HCT116 (cell line): Measurements from ENCODE around the gene ZDHHC3. TPM values are rescaled to one million over a fixed set of nuclear protein-coding genes. Genes with fewer than 3 reads are reported as not detected.

Source experiments
- ATAC-seq: fragments of 200-7000 bp; cut with Tn5 transposase; 2 replicates; pipeline ENCODE4 v1.9.1; 2020; ENCODE audit warnings: mild to moderate bottlenecking, moderate library complexity
- BruUV-seq: library from RNA; stranded (reverse); fragments of 400-500 nt; replicated peaks from 2 replicates; lab custom pipeline; 2021; lab: Mats Ljungman, UMichigan
- CTCF ChIA-PET: fragments of 300-600 bp; sonication (Branson Sonifier 250); formaldehyde crosslinking; loops from one replicate; lab custom pipeline; 2021; ENCODE audit warnings: antibody characterized with exemption; lab: Charles Lee
- POLR2A ChIA-PET: fragments of 300-600, 350-600 bp; sonication (Branson Sonifier 250); formaldehyde crosslinking; loops from one replicate; lab custom pipeline; 2021; ENCODE audit warnings: antibody characterized with exemption; lab: Charles Lee
- RAD21 ChIA-PET, 2 experiments: fragments of 300-600 bp; sonication (Branson Sonifier 250); formaldehyde crosslinking; loops; one replicate each; lab custom pipeline; 2023; ENCODE audit warnings: low total read pairs in 2 of 2; ENCODE audit not compliant: uncharacterized antibody in 2 of 2, unreplicated experiment in 2 of 2, low non-redundant PET in 1 of 2; lab: Charles Lee
- DNase-seq: peaks from one replicate; pipeline ENCODE4 v3.0.0-alpha.2; 2010; ENCODE audit warnings: low read depth, low spot score
- H2AFZ ChIP-seq: fragments of 200-600 bp; shearing (Covaris generic), sonication (generic); 2 replicates; pipeline ENCODE4 v1.6.1; 2017; ENCODE audit warnings: low read depth, mixed run types, mixed read lengths, antibody characterized with exemption, low read length; ENCODE audit not compliant: poor library complexity, severe bottlenecking
- H3K27ac ChIP-seq: 2 replicates; pipeline ENCODE4 v1.5.1; 2012; ENCODE audit warnings: low read depth, low read length
- H3K27me3 ChIP-seq: fragments of 200-600 bp; sonication (generic); 2 replicates; pipeline ENCODE4 v1.6.1; 2016; ENCODE audit warnings: mixed run types, low read length, mixed read lengths; ENCODE audit not compliant: insufficient read depth
- H3K36me3 ChIP-seq, 2 experiments: fragments of 200-500 bp in 1 of 2; fragments of 200-600 bp in 1 of 2; sonication (Bioruptor generic) in 1 of 2; sonication (generic) in 1 of 2; 2 replicates each; pipeline versions ENCODE4 v1.5.1 to v1.6.1; 2014 to 2016; ENCODE audit warnings: low read length in 2 of 2, inconsistent platforms in 1 of 2, mixed read lengths in 1 of 2, mixed run types in 1 of 2; ENCODE audit not compliant: insufficient read depth in 2 of 2, control insufficient read depth in 1 of 2
- H3K4me1 ChIP-seq, 2 experiments: fragments of 200-600 bp in 1 of 2; sonication (generic) in 1 of 2; 2 replicates each; pipeline versions ENCODE4 v1.5.1 to v1.6.1; 2012 to 2017; ENCODE audit warnings: low read length in 2 of 2, inconsistent platforms in 1 of 2, mild to moderate bottlenecking in 1 of 2, mixed read lengths in 1 of 2, mixed run types in 1 of 2, moderate library complexity in 1 of 2; ENCODE audit not compliant: insufficient read depth in 2 of 2, control insufficient read depth in 1 of 2
- H3K4me2 ChIP-seq: fragments of 200-600 bp; sonication (generic); 2 replicates; pipeline ENCODE4 v1.6.1; 2017; ENCODE audit warnings: mixed run types, low read length, mixed read lengths
- H3K4me3 ChIP-seq, 2 experiments: fragments of 200-600 bp in 1 of 2; sonication (generic) in 1 of 2; replicated peaks in 1 of 2; 2 replicates each; pipeline ENCODE4 v1.5.1; 2011 to 2016; ENCODE audit warnings: low read length in 2 of 2, control low read depth in 1 of 2, low read depth in 1 of 2, mild to moderate bottlenecking in 1 of 2, mixed read lengths in 1 of 2, mixed run types in 1 of 2
- H3K79me2 ChIP-seq: fragments of 200-600 bp; sonication (generic); 2 replicates; pipeline ENCODE4 v1.6.1; 2017; ENCODE audit warnings: mild to moderate bottlenecking, mixed run types, low read length, moderate library complexity, mixed read lengths; ENCODE audit not compliant: insufficient read depth
- H3K9ac ChIP-seq: fragments of 200-600 bp; sonication (generic); 2 replicates; pipeline ENCODE4 v1.6.1; 2016; ENCODE audit warnings: low read length, mixed read lengths
- H3K9me2 ChIP-seq: fragments of 200-600 bp; sonication (generic), shearing (Covaris generic); 2 replicates; pipeline ENCODE4 v1.6.1; 2017; ENCODE audit warnings: mixed run types, mild to moderate bottlenecking, moderate library complexity; ENCODE audit not compliant: insufficient read depth
- H3K9me3 ChIP-seq, 2 experiments: fragments of 200-500 bp in 1 of 2; fragments of 200-600 bp in 1 of 2; sonication (Bioruptor generic) in 1 of 2; sonication (generic) in 1 of 2; 2 replicates each; pipeline ENCODE4 v1.6.1; 2014 to 2017; ENCODE audit warnings: low read length in 2 of 2, mixed read lengths in 2 of 2, inconsistent platforms in 1 of 2, low read depth in 1 of 2, mild to moderate bottlenecking in 1 of 2, mixed run types in 1 of 2, moderate library complexity in 1 of 2; ENCODE audit not compliant: control insufficient read depth in 1 of 2, insufficient read depth in 1 of 2
- H4K20me1 ChIP-seq: fragments of 200-600 bp; sonication (generic), shearing (Covaris generic); 2 replicates; pipeline ENCODE4 v1.6.1; 2017; ENCODE audit warnings: mixed run types, mild to moderate bottlenecking, moderate library complexity; ENCODE audit not compliant: insufficient read depth
- ATF3 ChIP-seq: IDR thresholded peaks from 2 replicates; pipeline ENCODE4 v1.6.1; 2012
- EGR1 ChIP-seq: IDR thresholded peaks from 2 replicates; pipeline ENCODE4 v1.6.1; 2012; ENCODE audit warnings: low read depth
- FOSL1 ChIP-seq: IDR thresholded peaks from 2 replicates; pipeline ENCODE4 v1.6.1; 2012; ENCODE audit warnings: low read depth
- JUND ChIP-seq: IDR thresholded peaks from 2 replicates; pipeline ENCODE4 v1.6.1; 2012
- POLR2AphosphoS5 ChIP-seq: IDR thresholded peaks from 2 replicates; pipeline ENCODE4 v1.6.1; 2011; ENCODE audit warnings: mild to moderate bottlenecking, low read depth, low read length, moderate library complexity
- RAD21 ChIP-seq: IDR thresholded peaks from 2 replicates; pipeline ENCODE4 v1.6.1; 2012; ENCODE audit warnings: low read depth, mild to moderate bottlenecking
- SIN3A ChIP-seq: IDR thresholded peaks from 2 replicates; pipeline ENCODE4 v1.6.1; 2012; ENCODE audit warnings: low read depth
- SP1 ChIP-seq: IDR thresholded peaks from 2 replicates; pipeline ENCODE4 v1.6.1; 2012; ENCODE audit warnings: low read depth
- SRF ChIP-seq: IDR thresholded peaks from 2 replicates; pipeline ENCODE4 v1.6.1; 2012; ENCODE audit warnings: low read depth
- YY1 ChIP-seq: IDR thresholded peaks from 2 replicates; pipeline ENCODE4 v1.6.1; 2011; ENCODE audit warnings: low read length, low read depth, moderate library complexity, mild to moderate bottlenecking; ENCODE audit not compliant: insufficient replicate concordance; ENCODE audit errors: extremely low read depth
- ZFX ChIP-seq: fragments of 450-650 bp; IDR thresholded peaks from 2 replicates; pipeline ENCODE4 v1.6.1; 2017
- ZNF274 ChIP-seq: fragments of 200-500 bp; sonication (Bioruptor generic); IDR thresholded peaks from 2 replicates; pipeline ENCODE4 v1.6.1; 2014; ENCODE audit warnings: mild to moderate bottlenecking, low read depth, low read length, inconsistent platforms
- intact Hi-C: fragments of 100-400 bp; cut with micrococcal nuclease; formaldehyde crosslinking; loops from 2 replicates; pipeline ENCODE4 v1.10.0; 2022
- total RNA-seq: library from RNA; stranded (reverse); gene quantifications from one replicate; pipeline ENCODE4 v1.2.1, GENCODE V29; 2021; ENCODE audit not compliant: unreplicated experiment
- TF ChIP-seq, protein P1 (sequence below): IDR thresholded peaks from 2 replicates; pipeline ENCODE4 v1.6.1; 2011; ENCODE audit warnings: mild to moderate bottlenecking, low read length, moderate library complexity; ENCODE audit not compliant: insufficient replicate concordance; ENCODE audit errors: extremely low read depth
- TF ChIP-seq, protein P2 (sequence below): IDR thresholded peaks from 2 replicates; pipeline ENCODE4 v1.6.1; 2012; ENCODE audit warnings: low read depth

Gene ZDHHC3
- total RNA-seq, 1 experiment from 2014 or later: 61.1 TPM

DNA sequence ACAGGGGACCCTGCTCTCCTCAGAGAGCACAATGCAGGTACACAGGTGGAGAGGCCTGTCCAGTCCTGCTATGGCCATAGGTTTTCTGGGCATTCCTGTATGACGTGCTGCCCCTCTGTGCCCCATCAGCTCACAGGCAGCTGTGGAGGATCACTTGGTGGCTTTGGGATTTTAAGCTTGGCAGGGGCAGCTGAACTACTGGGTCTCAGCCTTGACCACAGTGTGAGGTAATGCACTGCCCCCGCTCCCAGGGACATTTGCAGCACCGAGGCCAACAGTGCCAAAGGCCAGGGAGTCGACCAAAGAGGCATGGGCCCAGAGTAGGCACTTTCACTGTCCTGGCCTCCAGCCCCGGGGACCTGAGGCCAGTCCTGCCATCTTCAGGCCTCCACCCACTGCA lies 46.2 kb downstream of the ZDHHC3 start (continued):
- TF ChIP-seq ATF3 (no peak), RAD21 (no peak), POLR2AphosphoS5 (no peak), SIN3A (no peak), YY1 (no peak), JUND (no peak), ZFX (no peak), SP1 (no peak), EGR1 (no peak), FOSL1 (no peak), ZNF274 (no peak)
- TF ChIP-seq, protein P1, sequence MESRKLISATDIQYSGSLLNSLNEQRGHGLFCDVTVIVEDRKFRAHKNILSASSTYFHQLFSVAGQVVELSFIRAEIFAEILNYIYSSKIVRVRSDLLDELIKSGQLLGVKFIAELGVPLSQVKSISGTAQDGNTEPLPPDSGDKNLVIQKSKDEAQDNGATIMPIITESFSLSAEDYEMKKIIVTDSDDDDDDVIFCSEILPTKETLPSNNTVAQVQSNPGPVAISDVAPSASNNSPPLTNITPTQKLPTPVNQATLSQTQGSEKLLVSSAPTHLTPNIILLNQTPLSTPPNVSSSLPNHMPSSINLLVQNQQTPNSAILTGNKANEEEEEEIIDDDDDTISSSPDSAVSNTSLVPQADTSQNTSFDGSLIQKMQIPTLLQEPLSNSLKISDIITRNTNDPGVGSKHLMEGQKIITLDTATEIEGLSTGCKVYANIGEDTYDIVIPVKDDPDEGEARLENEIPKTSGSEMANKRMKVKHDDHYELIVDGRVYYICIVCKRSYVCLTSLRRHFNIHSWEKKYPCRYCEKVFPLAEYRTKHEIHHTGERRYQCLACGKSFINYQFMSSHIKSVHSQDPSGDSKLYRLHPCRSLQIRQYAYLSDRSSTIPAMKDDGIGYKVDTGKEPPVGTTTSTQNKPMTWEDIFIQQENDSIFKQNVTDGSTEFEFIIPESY: no peak
- TF ChIP-seq, all 23 proteins: peak for 0

DNA sequence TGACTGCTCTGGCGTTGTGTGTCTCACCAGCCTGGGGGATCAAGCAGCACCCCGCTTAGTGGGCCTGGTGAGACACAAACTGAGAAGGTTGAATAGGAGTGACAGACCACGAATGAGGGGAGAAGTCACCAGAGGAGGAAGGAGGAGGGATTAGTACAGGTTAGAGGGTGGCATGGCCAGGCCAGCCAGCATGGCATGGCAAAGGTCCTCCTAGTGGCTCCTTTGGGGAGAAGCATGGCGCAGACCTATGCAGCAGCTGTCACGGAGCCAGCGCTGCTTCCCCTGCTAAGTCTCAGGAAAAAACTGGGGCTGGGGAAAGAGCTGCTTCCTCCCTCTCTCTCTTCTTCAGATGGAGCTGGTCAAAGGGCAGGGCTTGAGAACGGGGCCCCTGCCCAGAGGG lies 48.6 kb downstream of the ZDHHC3 start:
- no peak overlapping the region for H3K4me3 ChIP-seq
- no peak overlapping the region for H2AFZ ChIP-seq
- H3K4me1 ChIP-seq: no peaks in the 10 kb centered on the region
- no peak overlapping the region for H3K4me2 ChIP-seq
- H3K27me3 ChIP-seq: no peaks in the 10 kb centered on the region
- H3K36me3 ChIP-seq: peaks cover 4 to 6% of the 10 kb centered on the region in 2 experiments; a peak in 3 of 4 replicates
- DNase-seq: no peak
- intact Hi-C loops: no loop called here
- H4K20me1 ChIP-seq: no peaks in the 10 kb centered on the region
- CTCF ChIA-PET: no interaction called here
- H3K79me2 ChIP-seq: no peaks in the 10 kb centered on the region
- H3K9me3 ChIP-seq: no peaks in the 10 kb centered on the region
- 0 out of 2 replicates have a peak, but pooled peaks have one; percentile 44 for ATAC-seq
- POLR2A ChIA-PET: no interaction called here
- H3K9ac ChIP-seq: no peak overlapping the region
- no peak overlapping the region for H3K27ac ChIP-seq
- no peak for TF ChIP-seq JUND
- no peak for TF ChIP-seq ZNF274
- no peak for TF ChIP-seq SRF
- TF ChIP-seq, protein P2, sequence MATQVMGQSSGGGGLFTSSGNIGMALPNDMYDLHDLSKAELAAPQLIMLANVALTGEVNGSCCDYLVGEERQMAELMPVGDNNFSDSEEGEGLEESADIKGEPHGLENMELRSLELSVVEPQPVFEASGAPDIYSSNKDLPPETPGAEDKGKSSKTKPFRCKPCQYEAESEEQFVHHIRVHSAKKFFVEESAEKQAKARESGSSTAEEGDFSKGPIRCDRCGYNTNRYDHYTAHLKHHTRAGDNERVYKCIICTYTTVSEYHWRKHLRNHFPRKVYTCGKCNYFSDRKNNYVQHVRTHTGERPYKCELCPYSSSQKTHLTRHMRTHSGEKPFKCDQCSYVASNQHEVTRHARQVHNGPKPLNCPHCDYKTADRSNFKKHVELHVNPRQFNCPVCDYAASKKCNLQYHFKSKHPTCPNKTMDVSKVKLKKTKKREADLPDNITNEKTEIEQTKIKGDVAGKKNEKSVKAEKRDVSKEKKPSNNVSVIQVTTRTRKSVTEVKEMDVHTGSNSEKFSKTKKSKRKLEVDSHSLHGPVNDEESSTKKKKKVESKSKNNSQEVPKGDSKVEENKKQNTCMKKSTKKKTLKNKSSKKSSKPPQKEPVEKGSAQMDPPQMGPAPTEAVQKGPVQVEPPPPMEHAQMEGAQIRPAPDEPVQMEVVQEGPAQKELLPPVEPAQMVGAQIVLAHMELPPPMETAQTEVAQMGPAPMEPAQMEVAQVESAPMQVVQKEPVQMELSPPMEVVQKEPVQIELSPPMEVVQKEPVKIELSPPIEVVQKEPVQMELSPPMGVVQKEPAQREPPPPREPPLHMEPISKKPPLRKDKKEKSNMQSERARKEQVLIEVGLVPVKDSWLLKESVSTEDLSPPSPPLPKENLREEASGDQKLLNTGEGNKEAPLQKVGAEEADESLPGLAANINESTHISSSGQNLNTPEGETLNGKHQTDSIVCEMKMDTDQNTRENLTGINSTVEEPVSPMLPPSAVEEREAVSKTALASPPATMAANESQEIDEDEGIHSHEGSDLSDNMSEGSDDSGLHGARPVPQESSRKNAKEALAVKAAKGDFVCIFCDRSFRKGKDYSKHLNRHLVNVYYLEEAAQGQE: no peak
- RAD21 ChIA-PET: no interaction called here
- no peaks in the 10 kb centered on the region for H3K9me2 ChIP-seq
- BruUV-seq: no TSS peak
